NCI-H524 (cell line): Measurements from ENCODE around the gene AP4E1.
A peak's percentile ranks its signal among the peaks of the same experiment; 100 is the strongest.
"Not testable (repeated sequence)": the region's sequence is repeated elsewhere in the genome, so short reads cannot be mapped to it uniquely, and the experiment has no call there.

ENCODE experiments used
- DNase-seq, 2 experiments: peaks; one replicate each; lab custom pipeline; 2025; lab: John Stamatoyannopoulos, UW

The AP4E1 gene

DNA sequence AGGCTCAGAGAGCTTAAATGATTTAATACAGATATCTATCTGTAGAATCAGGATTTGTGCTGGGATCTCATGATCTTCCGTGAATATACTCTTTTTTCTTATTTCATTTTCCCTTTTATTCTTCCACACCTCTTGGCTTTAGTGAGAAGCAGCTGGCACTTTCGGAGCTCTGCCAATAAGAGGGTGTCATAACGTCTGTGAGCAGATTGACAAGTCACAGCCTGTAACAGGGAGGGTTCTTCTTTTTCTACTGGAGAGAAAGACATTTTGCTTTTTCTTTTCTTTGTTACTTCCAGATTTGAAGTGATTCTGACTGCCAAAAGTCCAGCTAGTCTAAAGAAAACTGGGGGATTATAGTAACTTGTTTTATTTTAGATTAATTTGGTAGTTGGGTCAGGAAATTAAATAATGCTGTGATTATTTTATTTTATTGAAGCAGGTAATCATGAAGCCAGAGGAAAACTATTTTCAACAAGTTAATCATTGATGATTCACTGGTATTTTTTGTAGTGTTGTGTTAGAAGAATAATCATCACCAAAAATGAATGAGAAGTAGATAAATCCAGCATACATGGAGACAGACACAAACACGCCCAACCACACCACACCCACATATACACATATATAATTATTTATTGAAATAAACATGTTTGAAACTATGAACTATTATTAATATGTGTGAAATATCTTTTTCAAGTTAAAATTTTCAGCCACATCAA is 116.4 kb downstream of the AP4E1 start:
- peak; percentile 75 to 91 for DNase-seq

DNA sequence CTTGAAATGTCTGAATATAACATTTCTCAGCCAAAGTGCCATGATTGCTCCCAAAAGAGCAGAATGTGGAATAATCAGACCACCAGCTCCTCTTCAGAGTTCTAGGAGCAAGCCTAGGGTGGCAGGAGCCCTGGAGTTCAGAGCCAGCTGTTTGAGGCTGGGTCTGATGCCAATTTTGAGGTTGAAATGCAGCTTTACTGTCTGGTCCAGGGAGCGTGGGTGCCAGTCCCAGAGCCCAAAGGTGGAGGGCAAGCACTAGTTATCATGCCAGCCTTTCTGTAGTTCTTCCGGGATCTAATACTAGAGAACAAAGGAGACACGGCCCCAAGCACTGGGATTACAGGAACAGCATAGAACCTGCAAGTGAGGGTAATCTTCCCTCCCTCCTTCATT is 117.0 kb downstream of the AP4E1 start:
- peak in 1 of 2 experiments; percentile 45 for DNase-seq

DNA sequence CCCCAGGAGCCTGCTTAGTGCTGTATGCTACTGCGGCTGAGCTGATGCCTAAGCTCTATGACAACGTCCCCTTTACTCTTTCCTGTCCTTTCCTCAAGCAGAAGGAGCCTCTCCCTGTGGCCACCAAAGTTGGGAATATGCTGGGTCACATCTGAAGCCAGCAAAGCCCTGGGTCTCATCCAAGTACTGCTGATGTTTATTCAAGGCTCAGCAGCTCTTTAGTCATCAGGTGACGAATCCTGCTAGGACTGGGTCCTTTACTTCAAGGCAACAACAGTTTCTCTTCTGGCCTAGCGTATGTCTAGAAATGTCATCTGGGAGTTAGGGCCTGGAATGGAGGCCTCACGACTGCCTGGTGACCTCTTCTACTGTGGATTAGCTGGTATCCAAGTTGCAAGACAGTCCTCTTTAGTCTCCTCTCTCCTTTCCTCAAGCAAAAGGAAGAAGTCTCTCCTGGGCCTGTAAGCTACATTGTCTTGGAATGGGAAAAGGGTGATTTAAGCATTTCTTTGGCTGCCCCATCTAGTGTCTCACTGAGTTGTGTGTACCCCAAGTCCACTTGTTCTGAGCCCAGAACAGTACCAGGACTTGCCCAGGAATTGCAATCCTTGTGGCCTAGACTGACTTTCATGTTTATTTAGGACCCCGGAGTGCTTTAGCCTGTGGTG is 122.3 kb downstream of the AP4E1 start:
- no peak for DNase-seq

DNA sequence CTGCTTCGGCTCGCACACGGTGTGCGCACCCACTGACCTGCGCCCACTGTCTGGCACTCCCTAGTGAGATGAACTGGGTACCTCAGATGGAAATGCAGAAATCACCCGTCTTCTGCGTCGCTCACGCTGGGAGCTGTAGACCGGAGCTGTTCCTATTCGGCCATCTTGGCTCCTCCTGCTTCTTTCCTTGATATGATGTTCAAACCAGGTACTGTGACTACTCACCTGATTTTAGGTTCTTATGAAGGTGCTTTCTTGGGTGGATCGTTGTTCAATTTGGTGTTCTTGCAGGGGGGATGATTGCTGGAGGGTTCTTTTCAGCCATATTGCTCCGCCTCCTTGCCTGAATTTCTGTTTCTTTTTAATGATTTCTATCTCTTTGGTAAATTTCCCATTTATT is 129.0 kb downstream of the AP4E1 start:
- DNase-seq: not testable (repeated sequence)

DNA sequence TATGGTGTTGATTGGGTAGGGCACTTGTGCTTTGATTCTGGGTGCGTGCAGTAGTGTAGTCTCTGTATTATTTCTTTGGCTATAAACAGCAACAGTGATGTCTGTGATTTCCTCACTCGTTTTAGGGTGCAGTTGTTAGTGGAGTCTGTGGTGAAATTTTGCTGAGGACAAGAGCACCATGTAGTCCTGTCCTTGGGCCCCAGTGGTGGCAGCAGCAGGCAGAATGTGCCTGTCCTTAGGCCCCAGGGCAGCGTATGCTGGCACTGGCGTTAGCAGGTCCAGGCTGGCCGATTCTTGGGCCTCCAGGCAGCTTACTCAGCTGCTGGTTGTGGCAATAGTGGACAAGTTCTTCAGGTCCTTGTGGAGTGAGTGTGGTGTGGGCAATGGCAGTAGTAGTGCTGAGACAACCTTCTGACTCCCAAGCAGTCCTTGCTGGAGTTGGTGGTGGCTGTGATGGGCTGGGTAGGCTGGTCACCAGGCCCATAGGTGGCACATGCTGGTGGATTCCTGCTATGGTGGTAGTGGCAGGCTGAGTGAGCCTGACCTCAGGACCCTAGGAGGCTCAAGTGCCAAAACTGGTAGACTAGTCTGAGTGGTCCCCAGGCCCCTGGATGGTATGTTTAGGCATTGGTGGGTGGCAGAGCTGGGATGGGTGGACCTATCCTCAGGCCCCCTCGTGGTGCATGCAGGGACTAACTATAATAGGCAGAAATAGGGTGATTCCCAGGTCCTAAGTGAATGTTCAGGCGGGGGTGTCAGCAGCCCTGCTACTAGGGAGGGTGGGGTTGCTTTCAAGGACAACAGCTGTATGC is 129.9 kb downstream of the AP4E1 start:
- no peak for DNase-seq

GRCh38 chr15:51038974-51039319 is 130.5 kb downstream of the AP4E1 start:
- no peak for DNase-seq

- DNase-seq: no peak
These were observed 135.7 kb downstream of the AP4E1 start for GRCh38 chr15:51044037-51044727.

DNA sequence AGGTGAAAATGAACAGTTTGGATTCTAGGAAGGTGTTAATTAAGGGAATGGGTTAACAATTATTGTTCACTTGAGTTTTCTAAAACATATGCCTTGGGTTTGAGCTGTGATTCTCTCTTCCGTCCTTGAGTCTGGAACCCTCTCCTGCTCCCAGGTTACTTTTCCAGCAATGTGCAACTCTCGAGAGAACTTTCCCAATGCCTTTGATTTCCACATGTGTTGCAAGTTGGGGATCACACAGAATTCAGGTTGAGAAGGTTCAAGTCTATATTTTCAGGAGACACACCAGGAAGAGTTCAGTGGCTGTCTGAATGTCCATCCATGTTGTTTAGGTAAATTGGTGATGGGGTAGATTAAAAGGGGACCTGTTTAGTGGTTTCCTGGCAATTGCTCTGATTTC is 137.5 kb downstream of the AP4E1 start:
- no peak for DNase-seq

DNA sequence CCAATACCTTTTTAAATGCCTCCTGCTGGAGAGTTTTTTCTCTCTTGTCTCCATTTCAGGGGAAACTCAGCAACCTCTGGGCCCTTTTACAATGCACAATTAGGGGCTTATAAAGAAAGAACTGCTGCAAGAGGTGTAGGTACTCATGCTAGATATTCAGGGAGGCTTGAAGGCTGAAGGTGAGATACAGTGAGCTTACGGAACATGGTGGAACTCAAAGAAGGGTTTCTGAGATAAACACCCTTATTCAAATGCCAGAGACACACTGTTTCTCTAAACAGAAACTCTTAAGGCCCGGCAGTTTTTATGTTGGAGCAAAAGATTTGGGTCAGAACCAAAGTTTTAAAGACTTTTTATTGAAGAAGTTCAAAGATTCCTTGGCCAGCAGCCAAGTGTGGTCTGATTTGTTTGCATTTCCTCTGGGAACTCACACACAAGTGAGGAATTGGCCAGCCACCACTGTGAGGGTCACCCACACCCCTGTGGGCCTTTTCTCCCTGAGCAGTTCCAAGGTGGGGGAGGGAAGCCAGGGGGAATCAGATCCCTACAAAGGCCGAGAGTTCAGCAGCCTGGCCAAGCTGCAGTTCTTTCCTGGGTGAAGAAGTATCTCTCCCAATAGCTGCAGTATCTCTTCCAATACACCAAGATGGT is 138.4 kb downstream of the AP4E1 start:
- no peak for DNase-seq

DNA sequence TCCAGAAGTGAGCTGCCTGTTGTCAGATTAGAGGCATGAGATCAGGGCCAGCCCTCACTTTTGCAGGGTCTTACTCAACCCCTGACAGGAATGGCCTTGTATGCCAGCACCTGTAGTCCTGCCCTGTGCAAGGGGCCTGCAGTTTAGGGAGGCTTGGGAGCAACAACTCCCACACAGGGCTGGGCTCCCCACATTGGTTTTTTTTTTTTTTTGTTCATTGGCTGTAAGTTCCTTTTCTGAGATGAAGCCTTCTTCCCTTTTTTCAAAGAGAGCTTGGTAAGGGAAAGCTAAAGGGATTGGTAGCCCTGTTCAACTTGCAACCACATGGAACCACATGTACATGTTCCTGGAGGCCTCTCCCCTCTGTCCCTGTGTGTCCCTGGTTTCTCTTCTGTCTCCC is 139.8 kb downstream of the AP4E1 start:
- no peak for DNase-seq

GRCh38 chr15:51049081-51049480 is 140.6 kb downstream of the AP4E1 start:
- DNase-seq: no peak

DNA sequence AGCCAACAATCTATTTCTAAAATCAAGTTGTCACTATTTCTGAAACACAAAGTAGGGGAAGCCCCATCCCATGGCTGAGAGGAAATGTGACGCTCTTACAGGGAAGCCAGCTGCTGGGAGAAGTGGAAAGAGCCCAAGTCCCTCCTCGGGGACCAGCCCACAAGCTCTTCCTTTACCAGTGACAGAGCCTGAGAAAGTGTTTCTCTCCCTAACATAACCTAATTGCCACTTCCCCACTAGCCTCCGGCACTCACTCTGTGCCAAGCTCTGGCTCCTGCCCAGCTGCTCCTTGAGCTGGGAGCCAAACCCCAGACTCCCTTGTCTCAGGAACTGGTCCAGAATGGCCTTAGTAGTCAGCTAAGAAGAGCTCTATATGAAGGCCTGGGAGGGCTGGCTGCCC is 143.3 kb downstream of the AP4E1 start:
- DNase-seq: no peak

DNA sequence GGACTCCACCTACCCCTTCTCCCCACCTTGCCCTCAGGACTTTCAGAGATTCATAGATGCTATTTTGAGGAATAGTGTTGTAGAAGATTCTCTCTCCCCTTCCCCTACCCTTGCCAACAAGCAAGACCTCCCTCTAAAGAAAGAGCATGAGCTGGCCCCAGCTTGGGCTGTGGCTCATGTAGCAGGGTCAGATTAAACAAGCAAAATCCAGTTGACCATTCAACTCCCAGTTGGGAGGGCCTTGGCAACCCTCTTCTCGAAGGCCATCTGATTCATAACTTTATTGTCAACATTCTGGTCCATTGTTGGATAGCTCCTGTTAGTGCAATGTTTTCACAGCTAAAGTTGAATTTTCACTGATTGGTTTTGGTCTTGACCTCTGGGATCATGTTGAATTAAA is 145.1 kb downstream of the AP4E1 start:
- no peak for DNase-seq

DNA sequence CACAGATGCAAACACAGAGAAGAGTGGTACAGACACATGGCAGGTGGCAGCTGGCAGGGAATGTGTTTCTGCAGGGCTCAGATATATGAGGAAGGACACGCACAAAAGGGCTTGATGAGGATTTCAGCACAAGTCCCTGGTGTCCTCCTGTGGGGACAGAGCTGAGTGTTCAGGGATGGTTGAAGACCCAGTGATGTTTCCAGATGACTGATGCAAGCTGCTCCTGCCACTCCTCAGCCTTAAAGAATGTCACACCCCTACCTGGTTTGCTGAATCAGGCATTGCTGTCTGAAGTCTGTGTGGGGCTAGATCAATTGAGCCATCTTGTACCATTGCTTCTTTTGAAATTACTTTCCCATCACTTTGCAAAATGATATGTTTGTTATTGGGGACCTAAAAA is 146.1 kb downstream of the AP4E1 start:
- peak; percentile 37 to 81 for DNase-seq
